GM18519 (cell line): ENCODE data around the gene TUFT1.
"Not testable (repeated sequence)": the region's sequence is repeated elsewhere in the genome, so short reads cannot be mapped to it uniquely, and the experiment has no call there.

Source experiments
- ATAC-seq: cut with Tn5 transposase; IDR thresholded peaks from one replicate; pipeline ENCODE4 v1.9.1; 2021; ENCODE audit warnings: mild to moderate bottlenecking, moderate library complexity; ENCODE audit not compliant: unreplicated experiment, low FRiP score

TUFT1 gene

GRCh38 chr1:151612501-151613281 is 72.6 kb downstream of the TUFT1 start:
- no peak for ATAC-seq

GRCh38 chr1:151613282-151613780 is 73.2 kb downstream of the TUFT1 start:
- ATAC-seq: no peak

GRCh38 chr1:151615711-151616504 is 75.8 kb downstream of the TUFT1 start:
- no peak for ATAC-seq

GRCh38 chr1:151616505-151616849 is 76.4 kb downstream of the TUFT1 start:
- ATAC-seq: no peak

- no peak for ATAC-seq
Observed at GRCh38 chr1:151618003-151618402, 77.9 kb downstream of the TUFT1 start.

- no peak for ATAC-seq
Observed at GRCh38 chr1:151618470-151618869, 78.4 kb downstream of the TUFT1 start.

GRCh38 chr1:151618996-151619395 is 78.9 kb downstream of the TUFT1 start:
- not testable (repeated sequence) for ATAC-seq

GRCh38 chr1:151619489-151620093 is 79.5 kb downstream of the TUFT1 start:
- ATAC-seq: no peak

GRCh38 chr1:151620286-151620685 is 80.2 kb downstream of the TUFT1 start:
- ATAC-seq: no peak

- no peak for ATAC-seq
Observed at GRCh38 chr1:151621351-151621750, 81.2 kb downstream of the TUFT1 start.

GRCh38 chr1:151624783-151625182 is 84.7 kb downstream of the TUFT1 start:
- no peak for ATAC-seq

GRCh38 chr1:151626740-151627334 is 86.7 kb downstream of the TUFT1 start:
- no peak for ATAC-seq

GRCh38 chr1:151629278-151629677 is 89.2 kb downstream of the TUFT1 start:
- no peak for ATAC-seq
